NB4 (cell line): ENCODE data around the gene CAMK2A.

Source experiments
- CTCF ChIP-seq: IDR thresholded peaks from one replicate; pipeline ENCODE4 v1.5.1; 2012; ENCODE audit warnings: low read depth, low read length
- MAX ChIP-seq: IDR thresholded peaks from 2 replicates; pipeline ENCODE4 v1.6.1; 2011; ENCODE audit warnings: low read depth, low read length
- MYC ChIP-seq: IDR thresholded peaks from 2 replicates; pipeline ENCODE4 v1.6.1; 2011; ENCODE audit warnings: low read depth, low read length
- POLR2A ChIP-seq: IDR thresholded peaks from 2 replicates; pipeline ENCODE4 v1.6.1; 2011; ENCODE audit warnings: mild to moderate bottlenecking; ENCODE audit not compliant: insufficient read length; ENCODE audit errors: extremely low read depth

- TF ChIP-seq CTCF (no peak), POLR2A (no peak), MYC (no peak), MAX (no peak)
Observed at GRCh38 chr5:150294551-150295071, 5.0 kb upstream of the CAMK2A start.
